Left renal cortex interstitium (tissue), 4 donors: Measurements from ENCODE around the gene DDR1. TPM values are rescaled to one million over a fixed set of nuclear protein-coding genes. Genes with fewer than 3 reads are reported as not detected.

Experiments used
- DNase-seq, 4 donors: peaks; one replicate each; pipeline ENCODE4 v3.0.0-alpha.2; 2013; ENCODE audit warnings: low read depth in 4 of 4, low spot score in 2 of 4, missing footprints in 1 of 4
- polyA plus RNA-seq, 4 donors: library from polyadenylated mRNA; unstranded; fragments of 120-200 nt; gene quantifications; one replicate each; pipeline ENCODE4 v1.2.1, GENCODE V29; 2013; ENCODE audit not compliant: insufficient read length in 4 of 4

The DDR1 gene
- polyA plus RNA-seq, 4 donors = 141 to 222 (median 177) TPM

DNA sequence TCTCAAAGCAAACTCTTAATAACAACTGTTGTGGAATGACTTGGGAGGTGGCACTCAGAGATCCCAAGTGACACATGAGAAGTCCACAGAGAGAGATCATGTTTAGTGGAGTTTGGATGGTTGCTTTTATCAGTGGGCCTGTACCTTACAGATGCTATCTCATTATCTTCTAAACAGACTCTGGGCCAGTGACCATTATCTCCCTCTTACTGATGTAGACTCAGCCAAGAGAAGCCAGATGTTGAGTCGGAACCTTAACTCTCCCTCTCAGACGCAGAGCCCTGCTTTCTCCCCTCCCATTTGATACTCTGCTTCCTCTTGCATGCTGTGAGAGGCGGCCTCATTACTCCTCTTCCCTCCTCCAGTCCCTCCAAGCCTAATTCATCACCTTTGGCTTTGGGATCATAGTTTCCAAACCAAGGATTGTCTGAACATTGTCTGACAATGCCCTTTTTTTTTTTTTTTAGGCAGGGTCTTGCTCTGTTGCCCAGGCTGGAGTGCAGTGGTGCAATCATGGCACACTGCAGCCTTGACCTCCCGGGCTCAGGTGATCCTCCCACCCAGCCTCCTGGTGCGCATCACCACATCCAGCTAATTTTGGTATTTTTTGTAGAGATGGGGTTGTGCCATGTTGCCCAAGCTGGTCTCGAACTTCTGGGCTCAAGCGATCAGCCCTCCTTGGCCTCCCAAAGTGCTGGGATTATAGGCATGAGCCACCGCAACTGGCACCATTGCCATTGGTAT, 4.5 kb upstream of the DDR1 start:
- no peak for DNase-seq

- no peak for DNase-seq
These were observed 3.5 kb upstream of the DDR1 start for GRCh38 chr6:30880698-30881252.

- no peak for DNase-seq
These were observed 2.7 kb upstream of the DDR1 start for GRCh38 chr6:30881392-30882203.

DNA sequence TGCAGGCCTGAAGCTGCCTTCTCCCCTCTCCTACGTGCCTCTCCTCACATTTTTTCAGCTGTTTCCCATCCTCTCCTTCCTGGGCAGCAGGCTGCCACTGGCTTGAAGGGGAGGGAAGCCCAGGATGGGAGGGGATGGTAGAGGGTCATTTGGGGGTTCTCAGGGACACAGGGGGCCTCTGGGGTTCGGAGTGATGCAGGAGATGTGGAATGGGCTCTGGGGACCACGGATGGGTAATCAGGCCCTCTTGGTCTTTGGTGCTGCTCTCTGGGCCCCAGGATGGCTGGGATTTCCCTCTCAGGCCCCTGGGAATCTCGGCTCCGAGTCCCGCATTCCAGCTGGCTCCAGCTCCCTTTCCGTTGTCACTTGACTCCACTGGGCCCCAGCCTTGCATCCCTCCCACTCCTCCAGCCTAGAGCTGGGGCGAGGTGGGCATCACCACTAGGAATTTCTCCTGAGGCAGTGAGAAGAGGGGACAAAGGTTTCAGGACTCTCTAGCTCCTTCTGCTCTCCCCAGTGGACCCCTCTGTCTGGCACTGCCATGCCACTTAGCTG, 2.0 kb upstream of the DDR1 start:
- peak in 1 of 4 donors; percentile 64 for DNase-seq

DNA sequence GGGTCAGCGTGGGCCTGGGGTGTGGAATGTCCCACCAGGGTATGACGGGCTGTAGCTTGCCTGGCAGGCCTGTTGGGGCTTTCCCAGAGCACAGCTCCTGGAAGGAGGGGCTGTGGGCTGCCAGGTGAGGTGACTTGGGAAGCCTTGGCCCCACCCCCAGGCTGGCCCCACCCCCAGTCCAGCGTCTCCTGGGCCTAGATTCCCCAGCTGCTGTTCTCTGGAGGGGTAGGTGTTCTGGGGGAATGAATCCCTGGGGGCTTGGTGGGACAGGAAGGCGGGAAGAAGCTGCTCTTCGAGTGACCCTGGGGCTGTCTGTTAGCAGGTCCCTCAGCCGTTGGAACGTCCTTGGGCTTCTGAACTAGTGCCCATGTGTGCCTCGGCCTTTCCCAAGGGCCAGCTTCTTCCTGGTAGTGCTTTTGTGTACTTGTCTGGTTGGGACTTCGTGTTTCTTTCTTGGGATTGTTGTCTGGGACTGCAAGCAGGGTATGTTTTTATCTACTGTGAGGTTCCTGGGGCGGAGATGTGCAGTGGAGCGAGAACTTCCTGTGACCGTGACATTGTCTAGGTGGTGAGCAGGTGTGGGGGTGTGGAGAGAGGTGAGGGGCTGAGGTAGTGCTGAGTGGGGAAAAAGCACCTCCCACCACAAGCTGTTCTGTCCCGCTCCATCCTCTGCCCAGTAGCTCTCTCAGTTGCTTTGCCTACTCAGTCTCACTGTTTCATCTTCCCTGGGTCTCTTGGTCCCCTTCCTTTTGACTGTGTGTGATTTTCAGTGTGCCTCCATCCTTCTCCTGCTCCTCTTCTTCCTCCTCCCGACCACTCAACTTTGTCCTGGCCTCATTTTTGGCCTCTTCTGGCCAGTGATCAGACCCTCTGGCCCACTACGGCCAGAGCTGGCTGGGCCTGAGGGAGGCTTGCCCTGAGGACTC, 1.3 kb upstream of the DDR1 start:
- no peak for DNase-seq

DNA sequence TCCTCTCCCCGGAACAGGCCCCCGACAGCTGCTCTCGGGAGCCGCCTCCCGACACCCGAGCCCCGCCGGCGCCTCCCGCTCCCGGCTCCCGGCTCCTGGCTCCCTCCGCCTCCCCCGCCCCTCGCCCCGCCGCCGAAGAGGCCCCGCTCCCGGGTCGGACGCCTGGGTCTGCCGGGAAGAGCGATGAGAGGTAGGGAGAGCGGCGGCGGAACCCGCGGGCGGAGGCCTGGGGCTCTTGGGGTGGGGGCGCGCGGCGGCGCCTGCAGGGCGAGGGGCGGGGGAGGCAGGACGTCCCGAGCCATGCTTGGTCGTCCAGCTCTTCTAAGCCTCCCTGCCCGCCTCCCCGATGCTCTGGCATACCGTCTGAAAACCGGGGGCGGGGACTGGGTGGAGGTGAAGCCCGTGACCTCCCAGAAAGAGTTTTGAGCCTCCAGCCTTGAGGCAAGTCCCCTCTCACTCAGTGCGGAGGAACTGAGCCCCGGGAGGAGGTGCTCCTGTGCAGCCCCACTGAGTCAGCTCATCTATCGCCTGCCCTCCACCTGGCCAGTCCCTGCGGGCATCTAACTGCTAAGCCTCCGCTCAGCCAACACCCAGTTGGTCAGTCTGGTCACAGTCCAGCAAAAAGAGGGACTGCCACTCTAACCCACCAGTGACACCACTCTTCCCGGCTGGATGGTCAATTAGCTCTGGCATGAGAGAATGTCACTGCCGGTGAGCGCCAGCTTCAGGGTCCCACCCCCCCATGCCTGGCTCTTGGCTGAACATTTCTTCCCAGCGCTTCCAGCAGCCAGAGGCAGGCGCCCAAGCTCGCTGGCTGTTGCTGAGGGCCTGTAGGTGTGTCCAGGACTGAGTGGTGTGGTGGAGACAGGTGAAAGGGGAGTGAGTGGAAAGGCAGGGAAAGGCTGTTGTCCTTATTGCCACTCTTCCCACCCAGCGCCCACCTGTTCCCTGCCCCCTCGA, 482 bp downstream of the DDR1 start:
- DNase-seq = no peak

- no peak for DNase-seq
These were observed 1.2 kb downstream of the DDR1 start for GRCh38 chr6:30885481-30885998.

- peak in 2 of 4 donors; percentile 66 to 78 for DNase-seq
These were observed 1.9 kb downstream of the DDR1 start for GRCh38 chr6:30885999-30886896.

- no peak for DNase-seq
These were observed 2.6 kb downstream of the DDR1 start for GRCh38 chr6:30886897-30887255.

GRCh38 chr6:30887901-30888815, 3.8 kb downstream of the DDR1 start:
- no peak for DNase-seq

- DNase-seq = no peak
These were observed 4.6 kb downstream of the DDR1 start for GRCh38 chr6:30888816-30889495.

GRCh38 chr6:30889496-30889885, 5.2 kb downstream of the DDR1 start:
- no peak for DNase-seq

DNA sequence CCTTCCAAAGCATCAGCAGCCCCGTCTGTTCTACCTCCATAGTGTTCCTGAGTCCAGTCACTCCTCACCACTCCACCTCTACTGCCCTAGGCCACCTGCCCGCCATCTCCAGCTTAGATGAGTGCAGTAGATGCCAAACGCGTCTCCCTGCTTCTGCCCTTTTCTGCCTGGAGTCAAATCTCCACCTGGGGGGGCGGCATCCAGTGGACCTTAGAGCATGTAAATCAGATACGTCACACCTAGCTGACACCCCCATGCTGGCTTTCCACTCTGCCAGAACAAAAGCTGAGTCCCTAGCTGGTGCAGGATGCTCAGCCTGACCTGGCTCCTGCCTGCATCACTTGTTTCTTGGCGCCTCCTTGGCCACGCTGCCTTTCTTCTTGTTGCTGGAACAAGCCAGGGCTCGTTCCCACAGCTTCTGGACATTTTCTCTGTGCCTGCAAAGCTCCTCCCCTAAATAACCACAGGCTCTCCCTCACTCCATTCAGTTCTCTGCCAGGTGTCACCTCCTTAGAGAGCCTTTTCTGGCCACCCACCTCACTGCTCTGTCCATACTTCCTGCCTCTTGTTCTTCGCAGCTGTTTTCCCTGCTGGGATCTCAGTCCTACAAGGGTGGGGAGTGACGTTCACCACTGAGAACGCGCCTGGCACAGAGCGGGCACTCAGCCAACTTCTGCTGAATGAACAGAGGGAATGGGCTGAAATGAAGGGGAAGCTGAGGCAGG, 5.8 kb downstream of the DDR1 start:
- DNase-seq = no peak

- DNase-seq = no peak
These were observed 6.5 kb downstream of the DDR1 start for GRCh38 chr6:30890646-30891449.

DNA sequence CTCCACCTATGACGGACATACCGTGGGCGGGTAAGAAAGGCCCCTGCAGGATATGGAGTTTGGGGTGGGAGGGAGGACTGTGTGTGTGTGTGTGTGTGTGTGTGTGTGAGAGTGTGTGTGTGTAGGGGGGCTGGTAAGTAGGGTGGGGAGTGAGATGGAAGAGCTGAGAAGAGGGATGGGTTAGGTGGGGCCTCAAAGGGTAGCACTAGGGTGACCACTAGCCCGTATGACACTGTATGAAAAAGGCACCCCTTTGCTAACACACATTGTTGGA, 7.1 kb downstream of the DDR1 start:
- DNase-seq = no peak
